ENCODE measurements around the gene LDLRAP1. TPM values are rescaled to one million over a fixed set of nuclear protein-coding genes. Genes with fewer than 3 reads are reported as not detected.
"Not testable (repeated sequence)": the region's sequence is repeated elsewhere in the genome, so short reads cannot be mapped to it uniquely, and the experiment has no call there.

The LDLRAP1 gene
- total and polyA plus RNA-seq, 2 donors (not counting 1 experiment from before 2014, with no cell fraction given) = 7.3 to 21.0 TPM

- H3K4me3 ChIP-seq (replicated peaks in 1 of 4; ENCODE audit: control extremely low read depth in 1 of 4, insufficient read depth in 1 of 4, low read depth in 3 of 4, low read length in 4 of 4) = no peak overlapping the region
- no peak overlapping the region for H3K9ac ChIP-seq (ENCODE audit: insufficient read depth, low read length)
- H3K27ac ChIP-seq (ENCODE audit: insufficient read depth, low read length) = no peak overlapping the region
- no peaks in the 10 kb centered on the region for H3K4me1 ChIP-seq (ENCODE audit: control insufficient read depth, extremely low read depth, insufficient read depth, low read length)
- H4K20me1 ChIP-seq (ENCODE audit: control insufficient read depth, extremely low read depth, insufficient read depth, low read length) = no peaks in the 10 kb centered on the region
- H3K79me2 ChIP-seq (ENCODE audit: control insufficient read depth, insufficient read depth, low read length) = no peaks in the 10 kb centered on the region
- peak; percentile 12 to 14 for DNase-seq (ENCODE audit: low read depth in 2 of 2)
- no peaks in the 10 kb centered on the region for H3K9me3 ChIP-seq (ENCODE audit: control insufficient read depth, insufficient read depth, low read depth, low read length)
- H3K27me3 ChIP-seq (ENCODE audit: control insufficient read depth, insufficient read depth, low read length) = no peaks in the 10 kb centered on the region
- no peak for TF ChIP-seq CTCF (conservative IDR thresholded peaks at IDR 0.05 in 1 of 2, IDR thresholded peaks at IDR 0.05 in 1 of 2; ENCODE audit: low read depth in 1 of 2, low read length in 2 of 2)
- no peak overlapping the region for H3K4me2 ChIP-seq (ENCODE audit: extremely low read depth, insufficient read depth, low read length)
- no peaks in the 10 kb centered on the region for H3K36me3 ChIP-seq (ENCODE audit: control insufficient read depth, insufficient read depth, low read length)
- H2AFZ ChIP-seq (ENCODE audit: low read length) = no peak overlapping the region
These were observed 38.5 kb upstream of the LDLRAP1 start for GRCh38 chr1:25504706-25505595.

GRCh38 chr1:25505656-25506385 lies 37.6 kb upstream of the LDLRAP1 start:
- Histone ChIP-seq H3K4me2 (ENCODE audit: extremely low read depth, insufficient read depth, low read length) (no peak overlapping the region), H3K4me3 (replicated peaks in 1 of 4; ENCODE audit: control extremely low read depth in 1 of 4, insufficient read depth in 1 of 4, low read depth in 3 of 4, low read length in 4 of 4) (no peak overlapping the region), H3K9me3 (ENCODE audit: control insufficient read depth, insufficient read depth, low read depth, low read length) (no peaks in the 10 kb centered on the region), H3K27ac (ENCODE audit: insufficient read depth, low read length) (no peak overlapping the region), H3K27me3 (ENCODE audit: control insufficient read depth, insufficient read depth, low read length) (no peaks in the 10 kb centered on the region), H3K9ac (ENCODE audit: insufficient read depth, low read length) (no peak overlapping the region), H3K4me1 (ENCODE audit: control insufficient read depth, extremely low read depth, insufficient read depth, low read length) (no peaks in the 10 kb centered on the region), H3K36me3 (ENCODE audit: control insufficient read depth, insufficient read depth, low read length) (no peaks in the 10 kb centered on the region), H2AFZ (ENCODE audit: low read length) (no peak overlapping the region), H3K79me2 (ENCODE audit: control insufficient read depth, insufficient read depth, low read length) (no peaks in the 10 kb centered on the region), H4K20me1 (ENCODE audit: control insufficient read depth, extremely low read depth, insufficient read depth, low read length) (no peaks in the 10 kb centered on the region)
- DNase-seq (ENCODE audit: low read depth in 2 of 2) = peak in 1 of 2 donors; percentile 18
- TF ChIP-seq EZH2 (IDR thresholded peaks at IDR 0.05; ENCODE audit: low read length, missing control alignments) = no peak
- no peak for TF ChIP-seq CTCF (conservative IDR thresholded peaks at IDR 0.05 in 1 of 2, IDR thresholded peaks at IDR 0.05 in 1 of 2; ENCODE audit: low read depth in 1 of 2, low read length in 2 of 2)

GRCh38 chr1:25506566-25507463 lies 36.6 kb upstream of the LDLRAP1 start:
- not testable (repeated sequence) for H4K20me1 ChIP-seq (ENCODE audit: control insufficient read depth, extremely low read depth, insufficient read depth, low read length); H3K9ac ChIP-seq (ENCODE audit: insufficient read depth, low read length); H3K27ac ChIP-seq (ENCODE audit: insufficient read depth, low read length); H3K79me2 ChIP-seq (ENCODE audit: control insufficient read depth, insufficient read depth, low read length); H3K36me3 ChIP-seq (ENCODE audit: control insufficient read depth, insufficient read depth, low read length); H3K27me3 ChIP-seq (ENCODE audit: control insufficient read depth, insufficient read depth, low read length); H3K4me2 ChIP-seq (ENCODE audit: extremely low read depth, insufficient read depth, low read length); DNase-seq (ENCODE audit: low read depth in 2 of 2); H3K9me3 ChIP-seq (ENCODE audit: control insufficient read depth, insufficient read depth, low read depth, low read length); H3K4me1 ChIP-seq (ENCODE audit: control insufficient read depth, extremely low read depth, insufficient read depth, low read length); H2AFZ ChIP-seq (ENCODE audit: low read length); H3K4me3 ChIP-seq (replicated peaks in 1 of 4; ENCODE audit: control extremely low read depth in 1 of 4, insufficient read depth in 1 of 4, low read depth in 3 of 4, low read length in 4 of 4)

Data from fibroblast of lung (primary cell).